ENCODE measurements around the gene PDZD2.

- TF ChIP-seq EZH2 (IDR thresholded peaks at IDR 0.05; ENCODE audit: borderline replicate concordance) (no peak), CTCF (IDR thresholded peaks at IDR 0.05; ENCODE audit: poor library complexity) (no peak), EZH2phosphoT487 (IDR thresholded peaks at IDR 0.05; ENCODE audit: low read depth, severe bottlenecking, unreplicated experiment) (no peak)
Measured at GRCh38 chr5:31770998-31771397, 132.1 kb downstream of the PDZD2 start.

All from hepatocyte (in vitro differentiated cells).